HL-60/S4 treated with phorbol 12-myristate 13-acetate at 8.2 ng/mL for 4 days and 3 days (cell line): ENCODE measurements around the gene ST6GALNAC4.

ENCODE experiments used
- in situ Hi-C: fragments of 300-500 bp; cut with MboI; formaldehyde crosslinking; loops from 2 replicates; pipeline ENCODE4 v1.15.0; 2022; ENCODE audit warnings: low sequenced_read_pairs

Gene ST6GALNAC4, protein sequence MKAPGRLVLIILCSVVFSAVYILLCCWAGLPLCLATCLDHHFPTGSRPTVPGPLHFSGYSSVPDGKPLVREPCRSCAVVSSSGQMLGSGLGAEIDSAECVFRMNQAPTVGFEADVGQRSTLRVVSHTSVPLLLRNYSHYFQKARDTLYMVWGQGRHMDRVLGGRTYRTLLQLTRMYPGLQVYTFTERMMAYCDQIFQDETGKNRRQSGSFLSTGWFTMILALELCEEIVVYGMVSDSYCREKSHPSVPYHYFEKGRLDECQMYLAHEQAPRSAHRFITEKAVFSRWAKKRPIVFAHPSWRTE

GRCh38 chr9:127916720-127917581 lies at the start of gene ST6GALNAC4:
TSS of gene ST6GALNAC4 (minus strand) at chr9:127917041. CDS start at chr9:127916419, 622 bp downstream.
- in situ Hi-C loops: loop anchor here (10.0 kb wide), 1 partner anchor 52 kb away; no protein-coding TSS in a partner anchor

DNA sequence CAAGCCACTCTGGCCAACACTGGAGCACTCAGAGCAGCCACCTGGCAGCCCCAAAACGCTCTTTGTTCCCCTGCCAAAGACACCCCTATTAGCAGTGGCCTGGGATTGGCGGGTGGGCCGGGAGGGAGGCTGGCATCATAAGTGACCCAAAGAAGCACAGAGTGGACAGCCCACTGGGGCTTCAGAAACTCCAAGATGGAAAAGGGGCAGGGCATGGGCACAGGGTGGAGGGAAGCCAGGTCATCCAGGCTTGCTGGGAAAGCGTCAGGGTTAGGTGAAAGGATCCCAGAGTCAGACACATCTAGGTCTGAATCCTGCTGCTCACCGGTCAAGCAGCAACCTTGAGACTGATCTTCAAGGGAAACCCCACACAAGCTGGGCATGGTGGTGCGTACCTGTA lies 49.1 kb upstream of the ST6GALNAC4 start:
- in situ Hi-C loops: no loop called here

GRCh38 chr9:127963359-127964064 lies 46.7 kb upstream of the ST6GALNAC4 start:
- in situ Hi-C loops: no loop called here

DNA sequence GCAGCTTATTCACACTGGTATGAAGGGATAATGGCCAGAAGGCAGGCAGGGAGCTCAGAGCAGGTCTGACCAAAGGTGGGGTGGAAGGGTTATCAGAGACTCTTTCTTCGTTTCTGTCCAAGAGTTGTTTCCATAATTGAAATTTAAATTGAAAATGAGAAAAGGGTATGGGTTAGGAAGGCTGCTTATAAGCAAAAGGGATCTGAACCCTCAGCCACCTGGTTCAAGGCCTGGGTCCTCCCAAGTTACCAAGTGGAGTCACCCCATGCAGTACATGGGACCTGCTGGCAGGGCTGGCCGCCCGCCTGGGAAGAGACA lies 46.2 kb upstream of the ST6GALNAC4 start:
- in situ Hi-C loops: no loop called here

- in situ Hi-C loops: no loop called here
Measured at GRCh38 chr9:127962278-127962677, 45.4 kb upstream of the ST6GALNAC4 start.

DNA sequence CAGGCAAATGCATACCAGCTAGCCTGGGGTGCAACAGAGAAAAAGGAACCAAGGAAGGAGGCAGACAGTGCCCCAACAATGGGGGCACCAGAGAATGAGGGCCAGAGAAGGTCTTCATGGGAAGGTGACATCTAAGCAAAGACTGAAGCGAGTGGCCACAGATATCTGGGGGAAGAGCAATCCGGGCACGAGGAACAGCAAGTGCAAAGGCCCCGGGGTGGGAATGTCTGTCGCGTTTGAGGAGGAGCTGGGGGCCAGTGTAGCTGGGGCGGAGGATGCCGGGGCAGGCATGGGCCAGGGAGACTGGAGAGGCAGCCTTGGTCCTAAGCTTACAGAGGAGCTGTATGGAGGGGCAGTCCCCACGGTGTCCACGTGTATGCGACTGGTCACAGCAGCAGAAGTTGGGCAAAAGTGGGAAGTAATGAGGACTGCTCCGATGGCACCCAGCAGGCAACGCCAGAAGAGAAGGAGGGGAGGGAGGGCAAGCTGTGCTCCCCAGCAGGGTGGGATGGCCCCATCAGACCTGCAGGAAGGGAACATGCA lies 44.8 kb upstream of the ST6GALNAC4 start:
- in situ Hi-C loops: no loop called here

- in situ Hi-C loops: no loop called here
Measured at GRCh38 chr9:127961155-127961490, 44.3 kb upstream of the ST6GALNAC4 start.

- in situ Hi-C loops: no loop called here
Measured at GRCh38 chr9:127960410-127961154, 43.7 kb upstream of the ST6GALNAC4 start.

- in situ Hi-C loops: no loop called here
Measured at GRCh38 chr9:127959841-127960409, 43.1 kb upstream of the ST6GALNAC4 start.

GRCh38 chr9:127959398-127959797 lies 42.6 kb upstream of the ST6GALNAC4 start:
- in situ Hi-C loops: no loop called here

- in situ Hi-C loops: no loop called here
Measured at GRCh38 chr9:127958728-127959127, 41.9 kb upstream of the ST6GALNAC4 start.

- in situ Hi-C loops: no loop called here
Measured at GRCh38 chr9:127955294-127956015, 38.6 kb upstream of the ST6GALNAC4 start.

DNA sequence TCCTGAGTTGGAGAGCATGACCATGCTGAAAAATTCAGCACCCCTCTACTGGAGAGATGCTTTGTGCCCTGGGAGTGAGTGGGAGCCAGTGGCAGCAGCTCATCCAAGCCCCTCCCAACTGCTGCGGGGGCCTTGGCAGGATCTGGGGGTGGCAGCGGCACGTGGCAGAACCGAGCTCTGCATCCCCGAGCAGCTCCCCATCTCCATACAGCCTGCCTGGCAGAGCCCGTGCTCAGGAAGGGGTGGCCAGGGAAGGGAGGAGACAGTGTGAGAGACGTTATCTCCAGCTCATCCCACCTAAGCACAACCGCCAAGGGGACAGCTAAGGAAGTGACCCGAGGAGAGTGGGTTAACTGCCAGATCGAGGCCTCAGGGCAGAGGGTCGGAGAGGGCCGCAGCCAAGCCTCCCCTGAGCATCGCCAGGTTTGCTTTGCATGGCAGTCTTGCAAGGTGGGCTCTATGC lies 38.0 kb upstream of the ST6GALNAC4 start:
- in situ Hi-C loops: no loop called here

GRCh38 chr9:127953768-127954505 lies 37.1 kb upstream of the ST6GALNAC4 start:
- in situ Hi-C loops: no loop called here

DNA sequence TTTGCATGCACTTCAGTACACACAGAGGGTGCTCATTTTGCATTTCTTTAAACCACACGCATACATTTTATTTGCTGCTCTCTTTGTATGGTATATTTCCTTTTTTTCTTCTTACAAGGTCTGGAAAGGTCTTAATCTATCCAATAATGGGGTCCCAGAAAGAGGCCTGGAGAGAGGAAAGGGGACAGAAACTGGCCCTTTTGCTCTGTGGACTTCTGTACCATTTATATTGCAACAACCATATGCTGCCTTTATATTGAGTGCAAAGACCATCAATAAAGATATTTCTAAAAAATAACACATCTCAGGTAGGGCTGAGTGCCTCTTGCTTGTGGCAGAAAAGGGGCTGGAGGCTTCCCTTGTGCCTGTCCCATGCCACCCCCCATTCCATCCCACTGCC lies 36.3 kb upstream of the ST6GALNAC4 start:
- in situ Hi-C loops: no loop called here

GRCh38 chr9:127950513-127951289 lies 33.9 kb upstream of the ST6GALNAC4 start:
- in situ Hi-C loops: no loop called here

DNA sequence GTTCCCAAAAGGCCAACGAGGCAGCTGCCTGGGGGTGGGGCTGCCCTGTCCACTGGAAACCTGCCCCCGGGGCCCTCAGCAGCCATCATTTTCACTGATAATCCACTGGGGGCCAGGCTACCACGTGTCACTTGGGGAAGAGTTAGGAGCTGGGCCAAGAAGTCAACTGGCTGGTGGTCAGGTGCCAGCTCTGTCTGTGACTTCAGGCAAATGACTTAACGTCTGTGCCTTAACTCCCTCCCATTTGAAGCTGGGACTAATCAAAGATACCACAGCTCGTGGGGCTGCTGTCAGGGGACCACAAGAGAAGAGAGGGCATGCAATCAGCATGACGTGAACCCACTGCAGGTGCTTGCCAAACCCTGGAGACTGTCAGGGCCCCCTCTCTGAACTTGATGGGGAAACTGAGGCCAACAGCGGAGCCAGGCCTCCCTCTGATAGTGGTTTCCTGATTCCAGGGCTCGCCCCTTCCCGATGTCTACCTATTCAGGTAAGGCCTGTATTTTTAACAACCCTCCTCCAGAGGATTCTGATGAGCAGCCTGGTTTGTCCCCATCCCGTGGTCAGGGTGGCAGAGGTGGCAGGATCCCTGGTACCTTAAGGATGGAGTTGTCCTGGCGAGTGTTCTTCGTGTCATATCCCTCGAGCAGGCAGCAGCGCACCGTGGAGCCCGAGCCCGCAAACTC lies 33.1 kb upstream of the ST6GALNAC4 start:
- in situ Hi-C loops: loop anchor here (25.0 kb wide), 1 partner anchor 87 kb away; no protein-coding TSS in a partner anchor
